ENCODE results near the gene TNFSF15.

DNA sequence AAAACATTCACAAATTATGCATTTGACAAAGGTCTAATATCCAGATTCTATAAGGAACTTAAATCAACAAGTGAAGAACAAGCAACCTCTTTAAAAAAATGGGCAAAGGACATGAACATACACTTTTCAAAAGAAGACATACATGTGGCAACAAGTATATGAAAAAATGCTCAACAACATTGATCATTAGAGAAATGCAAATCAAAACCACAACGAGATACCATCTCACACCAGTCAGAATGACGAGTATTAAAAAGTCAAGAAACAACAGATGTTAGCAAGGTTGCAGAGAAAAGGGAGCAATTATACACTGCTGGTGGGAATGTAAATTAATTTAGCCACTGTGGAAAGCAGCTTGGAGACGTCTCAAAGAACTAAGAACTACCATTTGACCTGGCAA is 38.9 kb upstream of the TNFSF15 start:
- TF ChIP-seq POLR2AphosphoS5 (IDR thresholded peaks at IDR 0.05) (no peak), POLR2A (IDR thresholded peaks at IDR 0.05) (no peak)
